Body of pancreas (tissue), 4 donors: ENCODE data around the gene ARHGAP24. TPM values are rescaled to one million over a fixed set of nuclear protein-coding genes. Genes with fewer than 3 reads are reported as not detected.

Experiments used
- ATAC-seq: fragments of 150-250 bp; one replicate; pipeline ENCODE4 v1.9.1; 2016
- DNase-seq, 4 donors: peaks; one replicate each; pipeline ENCODE4 v3.0.0-alpha.2; 2019
- H3K27ac ChIP-seq, 4 donors: fragments of 200-600 bp; sonication (generic); 1 replicate in 3 of 4; 2 replicates in 1 of 4; pipeline versions ENCODE4 v1.5.1 to v1.6.1; 2016 to 2019; ENCODE audit warnings: mild to moderate bottlenecking in 1 of 4, mixed read lengths in 1 of 4, moderate library complexity in 1 of 4
- H3K27me3 ChIP-seq, 2 donors: fragments of 200-600 bp; sonication (generic); one replicate each; pipeline ENCODE4 v1.6.0; 2016; ENCODE audit warnings: mild to moderate bottlenecking in 1 of 2
- H3K36me3 ChIP-seq, 2 donors: fragments of 200-600 bp; sonication (generic); replicated peaks in 1 of 2; 2 replicates each; pipeline ENCODE4 v1.5.1; 2016; ENCODE audit warnings: low read depth in 2 of 2; ENCODE audit not compliant: insufficient read depth in 1 of 2
- H3K4me1 ChIP-seq: fragments of 200-600 bp; sonication (generic); one replicate; pipeline ENCODE4 v1.6.0; 2016
- H3K4me3 ChIP-seq, 2 donors: fragments of 200-600 bp; sonication (generic); 1 replicate in 1 of 2; 2 replicates in 1 of 2; pipeline ENCODE4 v1.5.1; 2016 to 2019
- H3K9me3 ChIP-seq, 3 donors: fragments of 200-600 bp; sonication (generic); 1 replicate in 2 of 3; 2 replicates in 1 of 3; pipeline ENCODE4 v1.5.1; 2016
- CTCF ChIP-seq, 7 experiments: fragments of 450-650 bp in 4 of 7; fragments of 200-600 bp in 3 of 7; sonication (generic) in 3 of 7; IDR thresholded peaks; one replicate each; pipeline ENCODE4 v1.5.1; 2016 to 2019; ENCODE audit warnings: antibody characterized with exemption in 7 of 7
- POLR2A ChIP-seq, 3 donors: fragments of 450-650 bp; IDR thresholded peaks; one replicate each; pipeline ENCODE4 v1.6.1; 2016; ENCODE audit warnings: antibody characterized with exemption in 3 of 3, mild to moderate bottlenecking in 2 of 3
- WGBS, 2 donors: methylation state at CpG; one replicate each; pipeline ENCODE4 v1.1.5; 2017; 5-methylcytosine and 5-hydroxymethylcytosine counted together
- intact Hi-C: fragments of 100-400 bp; cut with DNase I; formaldehyde crosslinking; loops from one replicate; pipeline ENCODE4 v1.15.1; 2023
- total RNA-seq, 2 donors: library from RNA; depleted of rRNA; stranded (reverse); fragments of >200 nt; gene quantifications; one replicate each; pipeline ENCODE4 v1.1.0, GENCODE V29; 2016

The ARHGAP24 gene
- total RNA-seq, 2 donors from 2014 or later, result 43.3 to 113 TPM

GRCh38 chr4:85821688-85822455 is 346.9 kb downstream of the ARHGAP24 start:
- Histone ChIP-seq H3K27ac (no peak overlapping the region), H3K36me3 (no peaks in the 10 kb centered on the region), H3K27me3 (no peaks in the 10 kb centered on the region), H3K4me3 (no peak overlapping the region), H3K9me3 (peaks cover 0 to 3% (median 0%) of the 10 kb centered on the region in 3 donors), H3K4me1 (peaks cover 30% of the 10 kb centered on the region)
- intact Hi-C loops, result no loop called here
- WGBS, 2 donors, result 94 to 96% methylated on average over 2 of the region's 2 CpGs
- no peak for TF ChIP-seq POLR2A (IDR thresholded peaks at IDR 0.05)
- no peak for TF ChIP-seq CTCF (IDR thresholded peaks at IDR 0.05)
- ATAC-seq (no peak), DNase-seq (no peak)

GRCh38 chr4:85823295-85823694 is 348.3 kb downstream of the ARHGAP24 start:
- ATAC-seq (no peak), DNase-seq (peak in 1 of 4 donors; percentile 23)
- TF ChIP-seq CTCF (IDR thresholded peaks at IDR 0.05), result no peak
- no peak for TF ChIP-seq POLR2A (IDR thresholded peaks at IDR 0.05)
- Histone ChIP-seq H3K27me3 (no peaks in the 10 kb centered on the region), H3K36me3 (no peaks in the 10 kb centered on the region), H3K27ac (no peak overlapping the region), H3K9me3 (peaks cover 0 to 3% (median 0%) of the 10 kb centered on the region in 3 donors), H3K4me3 (no peak overlapping the region), H3K4me1 (peaks cover 31% of the 10 kb centered on the region)
- WGBS, 2 donors, result 57 to 62% methylated on average over 1 of the region's 1 CpG
- intact Hi-C loops, result no loop called here

- intact Hi-C loops, result no loop called here
- TF ChIP-seq CTCF (IDR thresholded peaks at IDR 0.05), result no peak
- TF ChIP-seq POLR2A (IDR thresholded peaks at IDR 0.05), result no peak
- Histone ChIP-seq H3K4me1 (peaks cover 27% of the 10 kb centered on the region), H3K36me3 (no peaks in the 10 kb centered on the region), H3K4me3 (no peak overlapping the region), H3K27ac (peak overlapping the region in 1 of 4 donors; percentile 24), H3K9me3 (peaks cover 0 to 3% (median 0%) of the 10 kb centered on the region in 3 donors), H3K27me3 (no peaks in the 10 kb centered on the region)
- DNase-seq (no peak), ATAC-seq (no peak)
- 84 to 88% methylated on average over 5 of the region's 5 CpGs for WGBS, 2 donors
Observed at GRCh38 chr4:85824166-85824945, 349.4 kb downstream of the ARHGAP24 start.

- Histone ChIP-seq H3K9me3 (no peaks in the 10 kb centered on the region), H3K27ac (peak overlapping the region; percentile 82 to 91 (median 88)), H3K4me1 (peaks cover 41% of the 10 kb centered on the region), H3K36me3 (no peaks in the 10 kb centered on the region), H3K4me3 (no peak overlapping the region), H3K27me3 (no peaks in the 10 kb centered on the region)
- peak; percentile 62 to 82 (median 65) for DNase-seq
- TF ChIP-seq POLR2A (IDR thresholded peaks at IDR 0.05), result peak in 1 of 3 donors; percentile 37
- peak in 5 of 7 experiments; percentile 18 to 69 (median 60) for TF ChIP-seq CTCF (IDR thresholded peaks at IDR 0.05)
- intact Hi-C loops, result no loop called here
- ATAC-seq, result peak; percentile 73
- WGBS, 2 donors, result 10 to 16% methylated on average over 7 of the region's 7 CpGs
Observed at GRCh38 chr4:85826060-85826678, 351.2 kb downstream of the ARHGAP24 start.
